Small intestine (tissue), 7 donors: ENCODE measurements around the gene RAB5B. TPM values are rescaled to one million over a fixed set of nuclear protein-coding genes. Genes with fewer than 3 reads are reported as not detected.
"Not testable (repeated sequence)": the region's sequence is repeated elsewhere in the genome, so short reads cannot be mapped to it uniquely, and the experiment has no call there.

Experiments
- DNase-seq, 2 donors: peaks; one replicate each; pipeline versions ENCODE4 v3.0.0 to v3.0.0-alpha.2; 2013
- FAIRE-seq: peaks from 2 replicates; lab custom pipeline; 2012; peaks lifted over from hg19 to GRCh38; lab: Jason Lieb, UNC
- H3K27ac ChIP-seq, 3 donors: one replicate each; pipeline ENCODE4 v1.5.1; 2013; ENCODE audit warnings: low read length in 2 of 3, mild to moderate bottlenecking in 2 of 3, control low read depth in 1 of 3, inconsistent platforms in 1 of 3, low read depth in 1 of 3, moderate library complexity in 1 of 3
- H3K27me3 ChIP-seq, 3 donors: one replicate each; pipeline ENCODE4 v1.6.1; 2013; ENCODE audit warnings: low read length in 3 of 3, inconsistent platforms in 1 of 3; ENCODE audit not compliant: control insufficient read depth in 3 of 3, insufficient read depth in 3 of 3
- H3K36me3 ChIP-seq, 3 donors: one replicate each; pipeline ENCODE4 v1.6.1; 2013; ENCODE audit warnings: low read length in 3 of 3, inconsistent platforms in 1 of 3, low read depth in 1 of 3, mild to moderate bottlenecking in 1 of 3, moderate library complexity in 1 of 3; ENCODE audit not compliant: control insufficient read depth in 3 of 3, insufficient read depth in 2 of 3
- H3K4me1 ChIP-seq, 3 donors: one replicate each; pipeline ENCODE4 v1.6.1; 2013; ENCODE audit warnings: low read length in 2 of 3, inconsistent platforms in 1 of 3, low read depth in 1 of 3, mild to moderate bottlenecking in 1 of 3, moderate library complexity in 1 of 3; ENCODE audit not compliant: control insufficient read depth in 3 of 3, insufficient read depth in 2 of 3
- H3K4me3 ChIP-seq, 3 donors: one replicate each; pipeline ENCODE4 v1.5.1; 2013; ENCODE audit warnings: low read length in 3 of 3, control low read depth in 1 of 3, inconsistent platforms in 1 of 3, low read depth in 1 of 3, mild to moderate bottlenecking in 1 of 3, moderate library complexity in 1 of 3
- H3K9me3 ChIP-seq, 2 donors: one replicate each; pipeline ENCODE4 v1.6.1; 2013; ENCODE audit warnings: low read depth in 1 of 2, low read length in 1 of 2; ENCODE audit not compliant: control insufficient read depth in 2 of 2, insufficient read depth in 1 of 2
- WGBS, 3 donors: extraction: QIAGEN DNeasy Blood & Tissue Kit; methylation state at CpG; one replicate each; pipeline ENCODE4 v1.1.7; 2013; 5-methylcytosine and 5-hydroxymethylcytosine counted together
- polyA plus RNA-seq, 4 donors: library from polyadenylated mRNA; stranded (reverse) in 3 of 4; unstranded in 1 of 4; fragments of 200-250 nt in 3 of 4; fragments of 120-200 nt in 1 of 4; gene quantifications; one replicate each; pipeline versions ENCODE4 v1.2.1 to v1.2.3, GENCODE V29; 2013
- donor health status: healthy with polysubstance abuse.
- donor health status: control.
- donor health status: control.
- donor health status: Bipolar disorder and iron deficiency.
- donor health status: healthy.

Gene RAB5B
- polyA plus RNA-seq, 4 donors = 45.8 to 119 (median 48.5) TPM

GRCh38 chr12:56037161-56037560 lies 63.3 kb downstream of the RAB5B start:
- Histone ChIP-seq H3K27ac (no peak overlapping the region), H3K9me3 (no peaks in the 10 kb centered on the region), H3K4me3 (no peak overlapping the region), H3K36me3 (peaks cover 0 to 40% (median 14%) of the 10 kb centered on the region in 3 donors), H3K4me1 (peaks cover 0 to 5% (median 0%) of the 10 kb centered on the region in 3 donors), H3K27me3 (no peaks in the 10 kb centered on the region)
- 67 to 76% (median 71%) methylated on average over 2 of the region's 2 CpGs for WGBS, 3 donors
- FAIRE-seq = no peak
- DNase-seq = no peak

- Histone ChIP-seq H3K36me3 (peaks cover 0 to 30% (median 7%) of the 10 kb centered on the region in 3 donors), H3K27me3 (no peaks in the 10 kb centered on the region), H3K27ac (no peak overlapping the region), H3K4me3 (no peak overlapping the region), H3K9me3 (no peaks in the 10 kb centered on the region), H3K4me1 (peaks cover 0 to 8% (median 0%) of the 10 kb centered on the region in 3 donors)
- no peak for DNase-seq
- 43 to 61% (median 45%) methylated on average over 2 of the region's 2 CpGs for WGBS, 3 donors
- FAIRE-seq = no peak
Measured at GRCh38 chr12:56038022-56038655, 64.3 kb downstream of the RAB5B start.

GRCh38 chr12:56040151-56040550 lies 66.3 kb downstream of the RAB5B start:
- no peak overlapping the region for H3K4me3 ChIP-seq
- 95 to 100% (median 100%) methylated on average over 1 of the region's 1 CpG for WGBS, 3 donors
- no peak overlapping the region for H3K27ac ChIP-seq
- peaks cover 4 to 30% (median 5%) of the 10 kb centered on the region in 3 donors for H3K36me3 ChIP-seq
- no peak for FAIRE-seq
- H3K27me3 ChIP-seq = no peaks in the 10 kb centered on the region
- peaks cover 0 to 16% (median 0%) of the 10 kb centered on the region in 3 donors for H3K4me1 ChIP-seq
- no peaks in the 10 kb centered on the region for H3K9me3 ChIP-seq
- DNase-seq = no peak

- DNase-seq (no peak), FAIRE-seq (no peak)
Measured at GRCh38 chr12:56040963-56041551, 67.2 kb downstream of the RAB5B start.

DNA sequence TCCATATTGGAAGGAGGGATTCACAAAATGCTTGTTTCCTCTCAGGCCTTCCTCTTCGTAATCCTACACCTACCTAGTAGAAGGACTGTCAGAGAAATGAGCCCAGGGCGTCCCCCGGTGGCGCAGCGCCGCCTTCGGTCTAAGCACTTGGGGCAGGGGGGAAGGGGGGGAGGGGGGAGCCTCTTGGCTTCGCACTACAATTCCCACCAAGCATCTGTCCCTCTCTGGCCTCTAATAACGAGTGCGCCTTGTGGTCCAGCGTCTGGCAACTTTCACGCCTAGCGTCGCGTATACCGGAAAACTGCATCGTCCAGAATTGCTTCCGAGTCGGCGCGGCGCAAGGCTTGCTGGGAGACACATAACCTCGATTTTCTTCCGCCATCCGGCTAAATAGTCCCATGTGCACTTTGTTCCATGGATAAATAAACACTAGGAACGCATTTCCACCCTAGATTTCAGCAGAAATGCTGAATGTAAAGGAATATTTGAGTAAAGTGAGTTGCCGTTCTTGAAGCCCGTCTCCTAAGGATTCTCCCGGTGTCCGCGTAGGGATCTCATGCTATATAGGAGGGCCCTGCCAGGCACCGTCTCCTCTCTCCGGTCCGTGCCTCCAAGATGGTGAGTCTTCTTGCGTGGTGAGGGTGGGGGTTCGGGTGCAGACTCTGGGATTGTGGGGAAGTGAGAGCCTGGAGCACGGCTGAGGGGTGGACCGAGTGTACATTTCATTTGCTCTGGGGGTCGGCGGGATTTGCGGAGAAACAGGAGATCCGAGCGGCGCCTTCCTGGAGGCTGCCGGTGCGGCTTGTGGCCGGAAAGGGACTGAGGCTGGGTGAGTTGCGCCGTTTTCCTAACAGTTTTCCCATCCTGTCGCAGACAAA lies 67.9 kb downstream of the RAB5B start, which contains the start of gene RPS26:
RPS26 (plus strand) TSS at position 367 of the 878 bp plus-strand sequence; CDS start at position 616, 249 bp downstream.
- no peak for FAIRE-seq

More at GRCh38 chr12:56040963-56041551, 67.2 kb downstream of the RAB5B start:
- Histone ChIP-seq H3K27ac (peak overlapping the region; percentile 27 to 98 (median 81)), H3K36me3 (peaks cover 4 to 31% (median 5%) of the 10 kb centered on the region in 3 donors), H3K27me3 (no peaks in the 10 kb centered on the region), H3K9me3 (no peaks in the 10 kb centered on the region), H3K4me3 (peak overlapping the region in 2 of 3 donors; percentile 70 to 81), H3K4me1 (peaks cover 0 to 20% (median 0%) of the 10 kb centered on the region in 3 donors)
- 60 to 66% (median 62%) methylated on average over 14 of the region's 14 CpGs for WGBS, 3 donors

DNA sequence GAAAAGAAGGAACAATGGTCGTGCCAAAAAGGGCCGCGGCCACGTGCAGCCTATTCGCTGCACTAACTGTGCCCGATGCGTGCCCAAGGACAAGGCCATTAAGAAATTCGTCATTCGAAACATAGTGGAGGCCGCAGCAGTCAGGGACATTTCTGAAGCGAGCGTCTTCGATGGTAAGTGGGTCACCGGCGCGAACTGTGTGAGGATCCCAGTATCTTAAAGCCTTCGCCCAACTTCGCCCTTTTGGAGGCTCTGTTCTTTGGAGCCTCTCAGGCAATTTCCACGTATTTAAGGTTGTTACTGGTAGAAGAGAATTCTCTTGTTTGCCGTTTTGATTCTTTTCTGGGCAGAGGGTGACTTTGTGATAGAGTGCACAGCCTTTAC lies 68.5 kb downstream of the RAB5B start:
- H3K36me3 ChIP-seq = peaks cover 0 to 26% (median 5%) of the 10 kb centered on the region in 3 donors
- DNase-seq, H3K9me3 ChIP-seq, H3K27me3 ChIP-seq, FAIRE-seq: not testable (repeated sequence)
- H3K27ac ChIP-seq = peak overlapping the region; percentile 75 to 98 (median 95)
- WGBS, 3 donors = 0 to 2% (median 1%) methylated on average over 17 to 20 of the region's 20 CpGs
- peak overlapping the region; percentile 70 to 81 (median 81) for H3K4me3 ChIP-seq
- H3K4me1 ChIP-seq = peaks cover 0 to 20% (median 0%) of the 10 kb centered on the region in 3 donors

More for the DNA sequence above, 67.9 kb downstream of the RAB5B start, which contains the start of gene RPS26:
- Histone ChIP-seq H3K27ac (peak within 1 kb of the TSS; percentile 75 to 98 (median 95)), H3K36me3 (peaks cover 0 to 27% (median 5%) of the 10 kb centered on the region in 3 donors), H3K4me1 (peaks cover 0 to 20% (median 0%) of the 10 kb centered on the region in 3 donors), H3K9me3 (no peaks in the 10 kb centered on the region), H3K4me3 (peak within 1 kb of the TSS; percentile 70 to 81 (median 81)), H3K27me3 (no peaks in the 10 kb centered on the region)
- whole genome bisulfite sequencing, 3 donors = 0% methylated on average over 49 to 50 of the region's 50 CpGs
- DNase-seq = peak; percentile 98 to 99

DNA sequence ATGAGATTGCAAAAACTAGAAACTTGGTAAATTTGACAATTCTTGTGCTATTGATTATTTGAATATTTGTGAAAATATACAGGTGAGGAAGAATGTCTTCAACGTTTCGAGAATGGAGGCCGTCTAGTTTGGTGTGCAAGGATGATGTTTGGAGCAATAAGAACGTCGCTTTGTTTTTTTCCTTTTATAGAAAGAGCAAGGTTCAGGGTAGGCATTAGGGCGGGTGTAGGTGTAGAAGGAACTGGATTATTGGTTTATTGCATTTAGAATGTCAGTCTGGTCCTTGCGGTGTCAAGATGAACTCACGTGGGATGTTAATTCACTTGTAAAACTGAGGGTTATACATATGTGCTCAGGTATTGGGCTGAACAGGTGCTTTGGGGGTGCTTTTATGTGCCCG lies 69.0 kb downstream of the RAB5B start:
- FAIRE-seq (no peak), DNase-seq (peak; percentile 65)
- peak overlapping the region; percentile 75 to 98 (median 95) for H3K27ac ChIP-seq
- H3K27me3 ChIP-seq = no peaks in the 10 kb centered on the region
- peaks cover 0 to 24% (median 5%) of the 10 kb centered on the region in 3 donors for H3K36me3 ChIP-seq
- 2 to 26% (median 9%) methylated on average over 9 of the region's 9 CpGs for WGBS, 3 donors
- peaks cover 0 to 20% (median 0%) of the 10 kb centered on the region in 3 donors for H3K4me1 ChIP-seq
- H3K9me3 ChIP-seq = no peaks in the 10 kb centered on the region
- peak overlapping the region; percentile 70 to 81 (median 81) for H3K4me3 ChIP-seq
